Endothelial cell of umbilical vein (primary cell): ENCODE measurements around the gene VSX1.

Source experiments
- CTCF ChIP-seq, 2 donors: IDR thresholded peaks; 1 replicate in 1 of 2; 2 replicates in 1 of 2; pipeline ENCODE4 v1.5.1; 2011; ENCODE audit warnings: low read length in 2 of 2, mild to moderate bottlenecking in 2 of 2, moderate library complexity in 2 of 2, control low read depth in 1 of 2, inconsistent platforms in 1 of 2, low read depth in 1 of 2; ENCODE audit not compliant: insufficient read depth in 1 of 2; ENCODE audit errors: extremely low read depth in 1 of 2
- EZH2 ChIP-seq: IDR thresholded peaks from 2 replicates; pipeline ENCODE4 v1.6.1; 2012; ENCODE audit warnings: borderline replicate concordance, low read depth, mild to moderate bottlenecking, moderate library complexity, low read length, inconsistent platforms; ENCODE audit not compliant: severe bottlenecking
- FOS ChIP-seq: IDR thresholded peaks from 2 replicates; pipeline ENCODE4 v1.6.1; 2011; ENCODE audit warnings: mild to moderate bottlenecking, low read length, moderate library complexity, borderline replicate concordance; ENCODE audit not compliant: insufficient read depth
- GATA2 ChIP-seq: IDR thresholded peaks from 2 replicates; pipeline ENCODE4 v1.7.0; 2011; ENCODE audit warnings: low read depth, mild to moderate bottlenecking, moderate library complexity, mixed read lengths, low read length; ENCODE audit not compliant: insufficient read length, insufficient read depth
- JUN ChIP-seq: IDR thresholded peaks from 2 replicates; pipeline ENCODE4 v1.6.1; 2011; ENCODE audit warnings: borderline replicate concordance, low read depth; ENCODE audit not compliant: insufficient read length, insufficient read depth
- MAX ChIP-seq: IDR thresholded peaks from 2 replicates; pipeline ENCODE4 v1.6.1; 2011; ENCODE audit not compliant: insufficient read depth, insufficient read length
- MYC ChIP-seq: IDR thresholded peaks from one replicate; pipeline ENCODE4 v1.6.1; 2011; ENCODE audit warnings: mild to moderate bottlenecking, low read depth, low read length
- POLR2A ChIP-seq: IDR thresholded peaks from 2 replicates; pipeline ENCODE4 v1.6.1; 2012; ENCODE audit warnings: low read depth, mild to moderate bottlenecking, control low read depth, low read length
- POLR2AphosphoS5 ChIP-seq: IDR thresholded peaks from 2 replicates; pipeline ENCODE4 v1.6.1; 2012; ENCODE audit warnings: low read depth, mild to moderate bottlenecking, control low read depth, low read length, moderate library complexity; ENCODE audit not compliant: insufficient read depth

GRCh38 chr20:25127761-25128537 lies 46.0 kb upstream of the VSX1 start:
- no peak for TF ChIP-seq CTCF (IDR thresholded peaks at IDR 0.05; ENCODE audit: extremely low read depth in 1 of 2, insufficient read depth in 1 of 2, low read depth in 1 of 2, low read length in 2 of 2)
- TF ChIP-seq MYC: no peak
- no peak for TF ChIP-seq POLR2A
- TF ChIP-seq EZH2: no peak
- no peak for TF ChIP-seq POLR2AphosphoS5
- no peak for TF ChIP-seq MAX
- no peak for TF ChIP-seq JUN
- no peak for TF ChIP-seq FOS
- TF ChIP-seq GATA2: no peak
